GM23338 (cell line): ENCODE measurements around the gene EIF3J. TPM values are rescaled to one million over a fixed set of nuclear protein-coding genes. Genes with fewer than 3 reads are reported as not detected.

Source experiments
- ATAC-seq: fragments of 200-7000 bp; cut with Tn5 transposase; 3 replicates; pipeline ENCODE4 v1.9.1; 2020
- DNase-seq: peaks from one replicate; pipeline ENCODE4 v3.0.0-alpha.2; 2015; ENCODE audit warnings: low spot score
- H2AFZ ChIP-seq: fragments of 200-600 bp; sonication (generic); 2 replicates; pipeline ENCODE4 v1.8.0; 2016; ENCODE audit warnings: antibody characterized with exemption, mild to moderate bottlenecking, moderate library complexity
- H3F3A ChIP-seq: fragments of 200-600 bp; sonication (generic); replicated peaks from 2 replicates; pipeline ENCODE4 v1.8.0; 2017; ENCODE audit warnings: antibody characterized with exemption, mixed run types, low read depth
- H3K27ac ChIP-seq: fragments of 200-600 bp; sonication (generic); 2 replicates; pipeline ENCODE4 v1.6.1; 2016; ENCODE audit warnings: low read depth
- H3K27me3 ChIP-seq: fragments of 200-600 bp; sonication (generic); 2 replicates; pipeline ENCODE4 v1.8.0; 2016; ENCODE audit warnings: mild to moderate bottlenecking, mixed run types, moderate library complexity; ENCODE audit not compliant: insufficient read depth
- H3K36me3 ChIP-seq: fragments of 200-600 bp; sonication (generic); 2 replicates; pipeline ENCODE4 v1.8.0; 2016; ENCODE audit warnings: mild to moderate bottlenecking; ENCODE audit not compliant: insufficient read depth
- H3K4me1 ChIP-seq: fragments of 200-600 bp; sonication (generic); 2 replicates; pipeline ENCODE4 v1.8.0; 2016; ENCODE audit warnings: mild to moderate bottlenecking, moderate library complexity; ENCODE audit not compliant: insufficient read depth
- H3K4me2 ChIP-seq: fragments of 200-600 bp; sonication (generic); 2 replicates; pipeline ENCODE4 v1.7.1; 2017; ENCODE audit warnings: mixed run types
- H3K4me3 ChIP-seq: fragments of 200-600 bp; sonication (generic); 2 replicates; pipeline ENCODE4 v1.6.1; 2016; ENCODE audit warnings: mixed run types
- H3K79me2 ChIP-seq: fragments of 200-600 bp; sonication (generic); replicated peaks from 2 replicates; pipeline ENCODE4 v1.8.0; 2017; ENCODE audit warnings: mild to moderate bottlenecking; ENCODE audit not compliant: insufficient read depth
- H3K9me2 ChIP-seq: fragments of 200-600 bp; sonication (generic); 2 replicates; pipeline ENCODE4 v1.8.0; 2017; ENCODE audit not compliant: insufficient read depth
- H4K20me1 ChIP-seq: fragments of 200-600 bp; sonication (generic); replicated peaks from 2 replicates; pipeline ENCODE4 v1.8.0; 2017; ENCODE audit warnings: mild to moderate bottlenecking; ENCODE audit not compliant: insufficient read depth
- H3K27ac Mint-ChIP-seq: 2 replicates; pipeline ENCODE4 v1.8.0; 2020; ENCODE audit warnings: inconsistent platforms, mild to moderate bottlenecking, moderate library complexity, mixed read lengths
- H3K27me3 Mint-ChIP-seq: 3 replicates; pipeline ENCODE4 v1.8.0; 2022; ENCODE audit warnings: low read depth, mild to moderate bottlenecking, moderate library complexity, mixed read lengths, inconsistent platforms; ENCODE audit not compliant: insufficient read depth, poor library complexity
- H3K36me3 Mint-ChIP-seq: 3 replicates; pipeline ENCODE4 v1.8.0; 2021; ENCODE audit warnings: low read depth, mild to moderate bottlenecking, inconsistent platforms, moderate library complexity, mixed read lengths
- H3K4me1 Mint-ChIP-seq: 3 replicates; pipeline ENCODE4 v1.8.0; 2020; ENCODE audit warnings: mild to moderate bottlenecking, inconsistent platforms, mixed read lengths
- H3K4me3 Mint-ChIP-seq: 3 replicates; pipeline ENCODE4 v1.8.0; 2021; ENCODE audit warnings: moderate library complexity, mild to moderate bottlenecking, inconsistent platforms, mixed read lengths
- H3K9me3 Mint-ChIP-seq: 3 replicates; pipeline ENCODE4 v1.8.0; 2020; ENCODE audit warnings: moderate library complexity, mild to moderate bottlenecking, inconsistent platforms, mixed read lengths
- CREB1 ChIP-seq: fragments of 250-450 bp; sonication (Bioruptor Pico); IDR thresholded peaks from 2 replicates; pipeline ENCODE4 v1.5.0; 2020; ENCODE audit warnings: low read depth, mild to moderate bottlenecking, moderate library complexity
- CTCF ChIP-seq, 2 experiments: fragments of 200-600 bp in 1 of 2; sonication (generic) in 1 of 2; conservative IDR thresholded peaks; 2 replicates each; pipeline versions ENCODE4 v1.5.1 to v1.6.1; 2016 to 2017; ENCODE audit warnings: antibody characterized with exemption in 2 of 2, low read depth in 2 of 2, mild to moderate bottlenecking in 2 of 2, moderate library complexity in 1 of 2
- ETS1 ChIP-seq: IDR thresholded peaks from 2 replicates; pipeline ENCODE4 v1.6.1; 2016; ENCODE audit warnings: antibody characterized with exemption
- EZH2 ChIP-seq: fragments of 200-600 bp; sonication (generic); IDR thresholded peaks from one replicate; pipeline ENCODE4 v1.8.0; 2017; ENCODE audit warnings: antibody characterized with exemption, mild to moderate bottlenecking, low read depth; ENCODE audit not compliant: unreplicated experiment
- JUNB ChIP-seq: IDR thresholded peaks from one replicate; pipeline ENCODE4 v1.6.1; 2016; ENCODE audit warnings: antibody characterized with exemption; ENCODE audit not compliant: unreplicated experiment
- NANOG ChIP-seq: IDR thresholded peaks from 2 replicates; pipeline ENCODE4 v1.6.1; 2016; ENCODE audit warnings: antibody characterized with exemption, borderline replicate concordance
- POLR2AphosphoS5 ChIP-seq: IDR thresholded peaks from 2 replicates; pipeline ENCODE4 v1.6.1; 2016; ENCODE audit warnings: antibody characterized with exemption, low read depth
- STAT1 ChIP-seq: IDR thresholded peaks from one replicate; pipeline ENCODE4 v1.6.1; 2016; ENCODE audit warnings: antibody characterized with exemption; ENCODE audit not compliant: unreplicated experiment
- ZNF114 ChIP-seq: fragments of 250-450 bp; sonication (Bioruptor Pico); IDR thresholded peaks from 2 replicates; pipeline ENCODE4 v1.5.0; 2020; ENCODE audit warnings: mild to moderate bottlenecking, moderate library complexity
- ZNF331 ChIP-seq: fragments of 250-450 bp; sonication (Bioruptor Pico); IDR thresholded peaks from 2 replicates; pipeline ENCODE4 v1.5.0; 2020; ENCODE audit warnings: low read depth, mild to moderate bottlenecking, moderate library complexity
- ZNF462 ChIP-seq: fragments of 250-450 bp; sonication (Bioruptor Pico); IDR thresholded peaks from 2 replicates; pipeline ENCODE4 v1.5.0; 2020; ENCODE audit warnings: mild to moderate bottlenecking, moderate library complexity
- polyA plus RNA-seq: library from polyadenylated mRNA; unstranded; fragments of >200 nt; fragmentation: Nextera tagmentation; extraction: Ambion mirVana; gene quantifications from 2 replicates; pipeline ENCODE4 v1.2.1, GENCODE V29; 2016
- total RNA-seq: library from RNA; depleted of rRNA; stranded (reverse); fragments of >200 nt; shearing (Covaris generic); gene quantifications from 2 replicates; pipeline ENCODE4 v1.2.3, GENCODE V29; 2014

EIF3J gene
- total and polyA plus RNA-seq, 2 experiments from 2014 or later = 62.7 to 66.6 TPM

GRCh38 chr15:44573386-44573785 lies 36.4 kb downstream of the EIF3J start:
- no peaks in the 10 kb centered on the region for H3K4me1 ChIP-seq
- DNase-seq = no peak
- H2AFZ ChIP-seq = no peak overlapping the region
- Mint-ChIP-seq H3K9me3 (no peaks in the 10 kb centered on the region), H3K27ac (no peak overlapping the region), H3K36me3 (peaks cover 38% of the 10 kb centered on the region; the same call in 2 of the 3 replicates), H3K27me3 (peaks cover 4% of the 10 kb centered on the region), H3K4me3 (no peak overlapping the region), H3K4me1 (no peaks in the 10 kb centered on the region)
- H3K9me2 ChIP-seq = no peaks in the 10 kb centered on the region
- 0 out of 2 replicates have a peak, but pooled peaks cover 2% of the 10 kb centered on the region for H3F3A ChIP-seq
- H3K79me2 ChIP-seq = no peaks in the 10 kb centered on the region
- H4K20me1 ChIP-seq = no peaks in the 10 kb centered on the region; the same call in 1 of the 2 replicates
- TF ChIP-seq STAT1 = no peak
- no peak for TF ChIP-seq POLR2AphosphoS5
- TF ChIP-seq EZH2 = no peak
- TF ChIP-seq NANOG = no peak
- no peak for TF ChIP-seq ZNF462
- no peak for TF ChIP-seq CREB1 (CRISPR knock-in tag)
- H3K27me3 ChIP-seq = no peaks in the 10 kb centered on the region
- H3K27ac ChIP-seq = no peak overlapping the region
- H3K4me2 ChIP-seq = no peak overlapping the region
- H3K4me3 ChIP-seq = no peak overlapping the region
- H3K36me3 ChIP-seq = no peaks in the 10 kb centered on the region; the same call in 1 of the 2 replicates
- no peak for ATAC-seq

- H3K4me3 ChIP-seq = no peak overlapping the region
- H3K4me2 ChIP-seq = no peak overlapping the region
- no peak for TF ChIP-seq CTCF (conservative IDR thresholded peaks at IDR 0.05; ENCODE audit: low read depth in 2 of 2)
- TF ChIP-seq POLR2AphosphoS5 = no peak
- no peak for TF ChIP-seq NANOG
- TF ChIP-seq ZNF114 = no peak
- TF ChIP-seq JUNB = no peak
- TF ChIP-seq CREB1 (CRISPR knock-in tag) = no peak
- no peak for TF ChIP-seq ETS1
- TF ChIP-seq ZNF331 (CRISPR knock-in tag) = no peak
- no peak for TF ChIP-seq EZH2
- no peaks in the 10 kb centered on the region; the same call in 1 of the 2 replicates for H3K36me3 ChIP-seq
- DNase-seq (no peak), ATAC-seq (no peak)
- no peaks in the 10 kb centered on the region for H3F3A ChIP-seq
- no peaks in the 10 kb centered on the region for H3K9me2 ChIP-seq
- H3K27ac ChIP-seq = no peak overlapping the region
- Mint-ChIP-seq H3K27me3 (peaks cover 6% of the 10 kb centered on the region), H3K4me3 (no peak overlapping the region), H3K27ac (no peak overlapping the region), H3K9me3 (no peaks in the 10 kb centered on the region), H3K36me3 (peaks cover 32% of the 10 kb centered on the region; the same call in 2 of the 3 replicates), H3K4me1 (no peaks in the 10 kb centered on the region)
- no peaks in the 10 kb centered on the region for H3K4me1 ChIP-seq
- no peaks in the 10 kb centered on the region for H3K79me2 ChIP-seq
- no peak overlapping the region for H2AFZ ChIP-seq
- H3K27me3 ChIP-seq = no peaks in the 10 kb centered on the region
- no peaks in the 10 kb centered on the region for H4K20me1 ChIP-seq
Measured at GRCh38 chr15:44574734-44575133, 37.8 kb downstream of the EIF3J start.
